GM18499 (cell line): Measurements from ENCODE around the gene TAS2R39.
"Not testable (repeated sequence)": the region's sequence is repeated elsewhere in the genome, so short reads cannot be mapped to it uniquely, and the experiment has no call there.

Experiments used
- ATAC-seq: cut with Tn5 transposase; IDR thresholded peaks from one replicate; pipeline ENCODE4 v1.9.1; 2021; ENCODE audit warnings: moderate number of reproducible peaks; ENCODE audit not compliant: insufficient read depth, unreplicated experiment

Gene TAS2R39

GRCh38 chr7:143183024-143183423 is at the start of gene TAS2R39:
Gene TAS2R39 (plus strand): TSS chr7:143183419. CDS start chr7:143183419, 0 bp downstream.
- ATAC-seq, result no peak

GRCh38 chr7:143147070-143147469 is 36.1 kb upstream of the TAS2R39 start:
- ATAC-seq, result no peak

- ATAC-seq, result no peak
Measured at GRCh38 chr7:143148050-143148449, 35.2 kb upstream of the TAS2R39 start.

- no peak for ATAC-seq
Measured at GRCh38 chr7:143148651-143149050, 34.6 kb upstream of the TAS2R39 start.

- ATAC-seq, result not testable (repeated sequence)
Measured at GRCh38 chr7:143150696-143151095, 32.5 kb upstream of the TAS2R39 start.

GRCh38 chr7:143158617-143159016 is 24.6 kb upstream of the TAS2R39 start:
- ATAC-seq, result not testable (repeated sequence)

- no peak for ATAC-seq
Measured at GRCh38 chr7:143171697-143172096, 11.5 kb upstream of the TAS2R39 start.

GRCh38 chr7:143172354-143172753 is 10.9 kb upstream of the TAS2R39 start:
- no peak for ATAC-seq

GRCh38 chr7:143176128-143176527 is 7.1 kb upstream of the TAS2R39 start:
- no peak for ATAC-seq

GRCh38 chr7:143177374-143178119 is 5.7 kb upstream of the TAS2R39 start:
- ATAC-seq, result no peak

GRCh38 chr7:143180771-143181170 is 2.4 kb upstream of the TAS2R39 start:
- not testable (repeated sequence) for ATAC-seq

- no peak for ATAC-seq
Measured at GRCh38 chr7:143181349-143181748, 1.9 kb upstream of the TAS2R39 start.

- ATAC-seq, result no peak
Measured at GRCh38 chr7:143185551-143185950, 2.3 kb downstream of the TAS2R39 start.

GRCh38 chr7:143188994-143189393 is 5.8 kb downstream of the TAS2R39 start:
- ATAC-seq, result no peak

- ATAC-seq, result no peak
Measured at GRCh38 chr7:143193880-143194279, 10.7 kb downstream of the TAS2R39 start.

GRCh38 chr7:143199040-143199439 is 15.8 kb downstream of the TAS2R39 start:
- no peak for ATAC-seq

GRCh38 chr7:143202161-143202560 is 18.9 kb downstream of the TAS2R39 start:
- no peak for ATAC-seq

- no peak for ATAC-seq
Measured at GRCh38 chr7:143203386-143203785, 20.2 kb downstream of the TAS2R39 start.

GRCh38 chr7:143205560-143206293 is 22.5 kb downstream of the TAS2R39 start:
- ATAC-seq, result peak; percentile 62

- no peak for ATAC-seq
Measured at GRCh38 chr7:143210541-143210940, 27.3 kb downstream of the TAS2R39 start.

- not testable (repeated sequence) for ATAC-seq
Measured at GRCh38 chr7:143213478-143213877, 30.3 kb downstream of the TAS2R39 start.
